ENCODE results near the gene CDKN2B. TPM values are rescaled to one million over a fixed set of nuclear protein-coding genes. Genes with fewer than 3 reads are reported as not detected.

Gene CDKN2B
- total RNA-seq, 2 experiments from 2014 or later, result not detected

DNA sequence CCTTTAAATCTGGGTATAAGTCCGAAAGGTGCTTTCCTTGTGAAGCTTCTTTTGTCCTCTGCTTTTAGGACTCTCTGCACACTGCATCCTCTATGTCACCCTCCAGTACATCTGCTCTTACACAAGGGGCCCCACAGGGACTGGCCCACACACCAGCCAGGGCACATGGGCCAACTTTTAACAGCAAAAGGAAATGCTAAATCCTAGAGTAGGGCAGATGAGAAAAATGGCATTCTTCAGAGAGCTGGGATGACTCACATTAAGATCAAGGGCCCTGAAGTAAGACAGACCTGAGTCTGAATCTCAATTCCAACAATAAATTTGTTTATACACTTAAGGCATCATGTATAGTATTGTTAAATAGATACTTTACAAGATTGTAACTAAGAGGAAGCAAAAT is 40.3 kb upstream of the CDKN2B start:
- Histone ChIP-seq H3K9me3 (ENCODE audit: control insufficient read depth in 1 of 2, insufficient read depth in 1 of 2, low read length in 2 of 2) (no peaks in the 10 kb centered on the region), H3K36me3 (ENCODE audit: insufficient read depth, low read length) (no peaks in the 10 kb centered on the region), H3K27ac (ENCODE audit: low read depth in 1 of 2, low read length in 2 of 2) (no peak overlapping the region), H3K4me3 (ENCODE audit: low read length) (no peak overlapping the region), H3K4me1 (ENCODE audit: insufficient read depth, low read length) (no peaks in the 10 kb centered on the region), H3K27me3 (ENCODE audit: control insufficient read depth in 1 of 2, insufficient read depth in 2 of 2, low read length in 2 of 2) (no peaks in the 10 kb centered on the region)
- Mint-ChIP-seq H3K27ac (no peak overlapping the region), H3K36me3 (ENCODE audit: low read depth) (no peaks in the 10 kb centered on the region), H3K4me3 (no peak overlapping the region), H3K9me3 (no peaks in the 10 kb centered on the region), H3K4me1 (ENCODE audit: low read depth) (peaks cover 12% of the 10 kb centered on the region), H3K27me3 (peaks cover 7% of the 10 kb centered on the region)
- DNase-seq (no peak), ATAC-seq (ENCODE audit: poor library complexity) (no peak)
- intact Hi-C loops (cut with DNase I, micrococcal nuclease), result loop anchor here in 1 of 2 experiments (10.0 kb wide), 1 partner anchor 345 kb away; no protein-coding TSS in a partner anchor
- TF ChIP-seq, protein P1, sequence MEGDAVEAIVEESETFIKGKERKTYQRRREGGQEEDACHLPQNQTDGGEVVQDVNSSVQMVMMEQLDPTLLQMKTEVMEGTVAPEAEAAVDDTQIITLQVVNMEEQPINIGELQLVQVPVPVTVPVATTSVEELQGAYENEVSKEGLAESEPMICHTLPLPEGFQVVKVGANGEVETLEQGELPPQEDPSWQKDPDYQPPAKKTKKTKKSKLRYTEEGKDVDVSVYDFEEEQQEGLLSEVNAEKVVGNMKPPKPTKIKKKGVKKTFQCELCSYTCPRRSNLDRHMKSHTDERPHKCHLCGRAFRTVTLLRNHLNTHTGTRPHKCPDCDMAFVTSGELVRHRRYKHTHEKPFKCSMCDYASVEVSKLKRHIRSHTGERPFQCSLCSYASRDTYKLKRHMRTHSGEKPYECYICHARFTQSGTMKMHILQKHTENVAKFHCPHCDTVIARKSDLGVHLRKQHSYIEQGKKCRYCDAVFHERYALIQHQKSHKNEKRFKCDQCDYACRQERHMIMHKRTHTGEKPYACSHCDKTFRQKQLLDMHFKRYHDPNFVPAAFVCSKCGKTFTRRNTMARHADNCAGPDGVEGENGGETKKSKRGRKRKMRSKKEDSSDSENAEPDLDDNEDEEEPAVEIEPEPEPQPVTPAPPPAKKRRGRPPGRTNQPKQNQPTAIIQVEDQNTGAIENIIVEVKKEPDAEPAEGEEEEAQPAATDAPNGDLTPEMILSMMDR (IDR thresholded peaks at IDR 0.05), result no peak
- ChIA-PET CTCF (no interaction called here), POLR2A (no interaction called here)

DNA sequence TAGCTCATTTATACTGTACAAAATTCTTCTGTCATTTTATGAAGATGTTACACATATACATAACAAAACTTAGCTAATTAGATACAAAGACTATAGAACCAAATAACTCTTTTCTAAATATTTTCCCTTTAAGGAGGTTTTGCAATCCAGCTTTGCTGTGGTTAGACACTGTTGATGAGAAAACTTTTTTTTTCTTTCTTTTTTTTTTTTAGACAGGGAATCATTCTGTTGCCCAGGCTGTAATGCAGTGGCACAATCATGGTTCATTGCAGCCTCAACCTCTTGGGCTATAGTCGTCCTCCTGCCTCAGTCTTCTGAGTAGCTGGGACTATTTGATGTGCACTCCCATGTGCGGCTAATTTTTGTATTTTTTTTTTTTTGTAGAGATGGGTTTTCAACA is 38.5 kb upstream of the CDKN2B start:
- no peak overlapping the region for H3K27ac Mint-ChIP-seq
- H3K4me3 ChIP-seq (ENCODE audit: low read length), result no peak overlapping the region
- peaks cover 7% of the 10 kb centered on the region for H3K27me3 Mint-ChIP-seq
- no peak for ATAC-seq (ENCODE audit: poor library complexity)
- no peaks in the 10 kb centered on the region for H3K36me3 ChIP-seq (ENCODE audit: insufficient read depth, low read length)
- H3K36me3 Mint-ChIP-seq (ENCODE audit: low read depth), result no peaks in the 10 kb centered on the region
- H3K9me3 Mint-ChIP-seq, result no peaks in the 10 kb centered on the region
- ChIA-PET POLR2A (no interaction called here), CTCF (interaction anchor here (0.7 to 1.1 kb wide), 2 partner anchors 129 to 234 kb away, joined by 3 read pairs; no protein-coding TSS in a partner anchor)
- no peaks in the 10 kb centered on the region for H3K9me3 ChIP-seq (ENCODE audit: control insufficient read depth in 1 of 2, insufficient read depth in 1 of 2, low read length in 2 of 2)
- peaks cover 12% of the 10 kb centered on the region for H3K4me1 Mint-ChIP-seq (ENCODE audit: low read depth)
- H3K27me3 ChIP-seq (ENCODE audit: control insufficient read depth in 1 of 2, insufficient read depth in 2 of 2, low read length in 2 of 2), result no peaks in the 10 kb centered on the region
- no peaks in the 10 kb centered on the region for H3K4me1 ChIP-seq (ENCODE audit: insufficient read depth, low read length)
- H3K27ac ChIP-seq (ENCODE audit: low read depth in 1 of 2, low read length in 2 of 2), result no peak overlapping the region
- intact Hi-C loops (cut with DNase I, micrococcal nuclease), result loop anchor here in 1 of 2 experiments (10.0 kb wide), 1 partner anchor 343 kb away; no protein-coding TSS in a partner anchor
- TF ChIP-seq, protein P1 (IDR thresholded peaks at IDR 0.05), result no peak
- DNase-seq, result no peak
- no peak overlapping the region for H3K4me3 Mint-ChIP-seq

DNA sequence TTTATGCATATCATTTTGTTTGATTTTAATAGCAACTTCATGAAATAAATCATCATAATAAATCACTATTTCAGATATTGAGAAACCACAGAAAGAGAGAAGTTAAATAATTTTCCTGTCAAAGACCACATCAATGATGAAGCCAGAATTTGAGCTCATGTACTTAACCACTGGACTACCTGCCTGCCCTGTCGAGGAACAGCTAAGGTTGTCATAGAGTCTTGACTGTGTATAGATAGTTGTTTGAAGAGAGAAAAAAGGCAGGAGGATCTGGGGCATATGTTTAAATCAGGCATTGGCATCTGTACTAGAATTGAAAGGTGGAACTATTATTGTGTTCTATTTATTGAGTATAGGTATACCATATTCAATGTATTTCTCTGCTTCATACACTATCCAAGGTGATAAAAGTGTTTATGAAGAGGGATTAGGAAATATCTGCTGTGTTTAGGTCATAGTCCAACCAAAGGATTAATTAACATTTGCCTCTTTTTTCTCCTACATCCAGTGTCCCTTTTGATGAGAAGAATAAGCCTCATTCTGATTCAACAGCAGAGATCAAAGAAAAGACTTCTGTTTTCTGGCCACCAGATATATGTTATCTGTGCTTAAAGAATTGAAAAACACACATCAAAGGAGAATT is 37.3 kb upstream of the CDKN2B start:
- H3K27ac Mint-ChIP-seq, result no peak overlapping the region
- ChIA-PET CTCF (interaction anchor here (1.3 kb wide), 1 partner anchor 38 kb away, joined by 4 read pairs; the partner anchor contains the start of gene CDKN2B), POLR2A (no interaction called here)
- Histone ChIP-seq H3K36me3 (ENCODE audit: insufficient read depth, low read length) (no peaks in the 10 kb centered on the region), H3K4me1 (ENCODE audit: insufficient read depth, low read length) (no peaks in the 10 kb centered on the region), H3K27ac (ENCODE audit: low read depth in 1 of 2, low read length in 2 of 2) (no peak overlapping the region), H3K27me3 (ENCODE audit: control insufficient read depth in 1 of 2, insufficient read depth in 2 of 2, low read length in 2 of 2) (no peaks in the 10 kb centered on the region), H3K4me3 (ENCODE audit: low read length) (no peak overlapping the region), H3K9me3 (ENCODE audit: control insufficient read depth in 1 of 2, insufficient read depth in 1 of 2, low read length in 2 of 2) (no peaks in the 10 kb centered on the region)
- ATAC-seq (ENCODE audit: poor library complexity) (no peak), DNase-seq (no peak)
- H3K9me3 Mint-ChIP-seq, result no peaks in the 10 kb centered on the region
- H3K4me1 Mint-ChIP-seq (ENCODE audit: low read depth), result peaks cover 8% of the 10 kb centered on the region
- H3K27me3 Mint-ChIP-seq, result peaks cover 7% of the 10 kb centered on the region
- no peaks in the 10 kb centered on the region for H3K36me3 Mint-ChIP-seq (ENCODE audit: low read depth)
- TF ChIP-seq, protein P1 (IDR thresholded peaks at IDR 0.05), result no peak
- no peak overlapping the region for H3K4me3 Mint-ChIP-seq
- intact Hi-C loops (cut with DNase I, micrococcal nuclease), result loop anchor here in 1 of 2 experiments (10.0 kb wide), 1 partner anchor 342 kb away; no protein-coding TSS in a partner anchor

Measured in CD4-positive, alpha-beta T cell (primary cell).